Uterus (tissue), 4 donors: Measurements from ENCODE around the gene PDS5B. TPM values are rescaled to one million over a fixed set of nuclear protein-coding genes. Genes with fewer than 3 reads are reported as not detected.

Source experiments
- DNase-seq, 2 donors: peaks; one replicate each; pipeline ENCODE4 v3.0.0-alpha.2; 2019 to 2020
- H3K27ac ChIP-seq, 2 donors: fragments of 200-600 bp; sonication (generic); 1 replicate in 1 of 2; 2 replicates in 1 of 2; pipeline ENCODE4 v1.5.1; 2016 to 2018
- H3K27me3 ChIP-seq, 2 donors: fragments of 200-600 bp; sonication (generic); one replicate each; pipeline ENCODE4 v1.5.1; 2018 to 2019; ENCODE audit warnings: control low read depth in 1 of 2
- H3K36me3 ChIP-seq, 2 donors: fragments of 200-600 bp; sonication (generic); one replicate each; pipeline ENCODE4 v1.5.1; 2019; ENCODE audit warnings: control low read depth in 1 of 2
- H3K4me1 ChIP-seq, 2 donors: fragments of 200-600 bp; sonication (generic); one replicate each; pipeline ENCODE4 v1.5.1; 2018 to 2019; ENCODE audit warnings: control low read depth in 1 of 2
- H3K4me3 ChIP-seq, 2 donors: fragments of 200-600 bp; sonication (generic); 1 replicate in 1 of 2; 2 replicates in 1 of 2; pipeline ENCODE4 v1.5.1; 2018 to 2019; ENCODE audit warnings: mild to moderate bottlenecking in 1 of 2
- H3K9me3 ChIP-seq, 2 donors: fragments of 200-600 bp; sonication (generic); one replicate each; pipeline ENCODE4 v1.5.1; 2019; ENCODE audit warnings: control low read depth in 1 of 2
- CTCF ChIP-seq, 4 experiments: fragments of 200-600 bp in 2 of 4; fragments of 450-650 bp in 2 of 4; sonication (generic) in 2 of 4; IDR thresholded peaks; one replicate each; pipeline ENCODE4 v1.5.1; 2016 to 2019; ENCODE audit warnings: antibody characterized with exemption in 4 of 4, mild to moderate bottlenecking in 2 of 4, moderate library complexity in 1 of 4
- POLR2A ChIP-seq, 2 donors: fragments of 450-650 bp; IDR thresholded peaks; one replicate each; pipeline ENCODE4 v1.6.1; 2016; ENCODE audit warnings: antibody characterized with exemption in 2 of 2, mild to moderate bottlenecking in 1 of 2, moderate library complexity in 1 of 2
- intact Hi-C: fragments of 100-400 bp; cut with DNase I; formaldehyde crosslinking; loops from one replicate; pipeline ENCODE4 v1.15.1; 2023; ENCODE audit warnings: low total_unique reads
- total RNA-seq, 4 donors: library from RNA; depleted of rRNA in 3 of 4; stranded (reverse); fragments of >200 nt in 3 of 4; gene quantifications; one replicate each; pipeline versions ENCODE4 v1.1.0 to v1.2.4, GENCODE V29; 2014 to 2023
- donor health status: DM: yes; HTN: yes; CAD: no.

The PDS5B gene
- total RNA-seq, 4 donors from 2014 or later: 36.6 to 192 (median 91.0) TPM

GRCh38 chr13:32642858-32643257, 56.6 kb downstream of the PDS5B start:
- DNase-seq: no peak
- H3K27me3 ChIP-seq: no peaks in the 10 kb centered on the region
- H3K36me3 ChIP-seq: no peaks in the 10 kb centered on the region
- TF ChIP-seq CTCF (IDR thresholded peaks at IDR 0.05) (no peak), POLR2A (IDR thresholded peaks at IDR 0.05) (no peak)
- H3K4me1 ChIP-seq: peaks cover 0 to 5% of the 10 kb centered on the region in 2 donors
- H3K4me3 ChIP-seq: no peak overlapping the region
- intact Hi-C loops: no loop called here
- no peaks in the 10 kb centered on the region for H3K9me3 ChIP-seq
- no peak overlapping the region for H3K27ac ChIP-seq

GRCh38 chr13:32645854-32646253, 59.6 kb downstream of the PDS5B start:
- H3K36me3 ChIP-seq: no peaks in the 10 kb centered on the region
- H3K4me1 ChIP-seq: peaks cover 0 to 17% of the 10 kb centered on the region in 2 donors
- H3K9me3 ChIP-seq: no peaks in the 10 kb centered on the region
- DNase-seq: no peak
- no peak overlapping the region for H3K4me3 ChIP-seq
- intact Hi-C loops: no loop called here
- no peaks in the 10 kb centered on the region for H3K27me3 ChIP-seq
- TF ChIP-seq CTCF (IDR thresholded peaks at IDR 0.05) (no peak), POLR2A (IDR thresholded peaks at IDR 0.05) (no peak)
- no peak overlapping the region for H3K27ac ChIP-seq

- H3K36me3 ChIP-seq: no peaks in the 10 kb centered on the region
- DNase-seq: no peak
- H3K4me1 ChIP-seq: peaks cover 0 to 19% of the 10 kb centered on the region in 2 donors
- no peaks in the 10 kb centered on the region for H3K27me3 ChIP-seq
- H3K4me3 ChIP-seq: no peak overlapping the region
- TF ChIP-seq POLR2A (IDR thresholded peaks at IDR 0.05): no peak
- TF ChIP-seq CTCF (IDR thresholded peaks at IDR 0.05): no peak
- intact Hi-C loops: no loop called here
- H3K27ac ChIP-seq: no peak overlapping the region
- no peaks in the 10 kb centered on the region for H3K9me3 ChIP-seq
Observed at GRCh38 chr13:32647926-32648325, 61.7 kb downstream of the PDS5B start.

- no peaks in the 10 kb centered on the region for H3K9me3 ChIP-seq
- H3K27ac ChIP-seq: peak overlapping the region in 1 of 2 donors; percentile 17
- no peaks in the 10 kb centered on the region for H3K36me3 ChIP-seq
- no peak overlapping the region for H3K4me3 ChIP-seq
- peaks cover 0 to 23% of the 10 kb centered on the region in 2 donors for H3K4me1 ChIP-seq
- peak in 1 of 2 donors; percentile 45 for DNase-seq
- TF ChIP-seq POLR2A (IDR thresholded peaks at IDR 0.05) (no peak), CTCF (IDR thresholded peaks at IDR 0.05) (peak; percentile 49 to 69 (median 54))
- intact Hi-C loops: no loop called here
- H3K27me3 ChIP-seq: no peaks in the 10 kb centered on the region
Observed at GRCh38 chr13:32650705-32651311, 64.6 kb downstream of the PDS5B start.

GRCh38 chr13:32657309-32657708, 71.1 kb downstream of the PDS5B start:
- H3K9me3 ChIP-seq: no peaks in the 10 kb centered on the region
- no peaks in the 10 kb centered on the region for H3K27me3 ChIP-seq
- H3K27ac ChIP-seq: no peak overlapping the region
- intact Hi-C loops: no loop called here
- DNase-seq: no peak
- TF ChIP-seq POLR2A (IDR thresholded peaks at IDR 0.05): no peak
- no peak for TF ChIP-seq CTCF (IDR thresholded peaks at IDR 0.05)
- no peaks in the 10 kb centered on the region for H3K36me3 ChIP-seq
- no peak overlapping the region for H3K4me3 ChIP-seq
- H3K4me1 ChIP-seq: peaks cover 0 to 6% of the 10 kb centered on the region in 2 donors
